Prostate gland (tissue), 2 donors: Measurements from ENCODE around the gene VPS54.

Source experiments
- POLR2A ChIP-seq: fragments of 450-650 bp; IDR thresholded peaks from one replicate; pipeline ENCODE4 v1.6.1; 2016; ENCODE audit warnings: antibody characterized with exemption, mild to moderate bottlenecking
- POLR2AphosphoS5 ChIP-seq: sonication (generic); formaldehyde crosslinking; IDR thresholded peaks from one replicate; pipeline ENCODE4 v1.6.1; 2017; ENCODE audit warnings: antibody characterized with exemption
- TF ChIP-seq, protein P1 (sequence below), 4 experiments: fragments of 200-600 bp in 2 of 4; fragments of 450-650 bp in 2 of 4; sonication (generic) in 2 of 4; IDR thresholded peaks; 1 replicate in 3 of 4; 2 replicates in 1 of 4; pipeline ENCODE4 v1.5.1; 2016 to 2019; ENCODE audit warnings: antibody characterized with exemption in 4 of 4, mild to moderate bottlenecking in 2 of 4, moderate library complexity in 2 of 4

DNA sequence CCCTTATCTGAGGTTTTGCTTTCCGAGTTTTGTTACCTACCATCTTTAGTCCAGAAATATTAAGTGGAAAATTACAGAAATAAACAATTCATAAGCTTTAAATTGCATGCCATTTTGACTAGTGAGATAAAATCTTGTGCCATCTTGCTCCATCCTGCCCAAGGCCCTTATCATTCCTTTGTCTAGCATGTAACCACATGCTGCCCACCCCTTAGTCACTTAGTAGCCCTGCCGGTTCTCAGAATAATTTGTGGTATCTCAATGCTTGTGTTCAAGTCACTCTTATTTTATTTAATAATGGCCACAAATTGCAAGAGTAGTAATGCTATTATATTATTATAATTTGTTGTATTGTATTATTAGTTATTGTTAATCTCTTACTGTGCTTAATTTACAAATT is 36.8 kb upstream of the VPS54 start:
- TF ChIP-seq POLR2AphosphoS5, result no peak
- TF ChIP-seq, protein P1, sequence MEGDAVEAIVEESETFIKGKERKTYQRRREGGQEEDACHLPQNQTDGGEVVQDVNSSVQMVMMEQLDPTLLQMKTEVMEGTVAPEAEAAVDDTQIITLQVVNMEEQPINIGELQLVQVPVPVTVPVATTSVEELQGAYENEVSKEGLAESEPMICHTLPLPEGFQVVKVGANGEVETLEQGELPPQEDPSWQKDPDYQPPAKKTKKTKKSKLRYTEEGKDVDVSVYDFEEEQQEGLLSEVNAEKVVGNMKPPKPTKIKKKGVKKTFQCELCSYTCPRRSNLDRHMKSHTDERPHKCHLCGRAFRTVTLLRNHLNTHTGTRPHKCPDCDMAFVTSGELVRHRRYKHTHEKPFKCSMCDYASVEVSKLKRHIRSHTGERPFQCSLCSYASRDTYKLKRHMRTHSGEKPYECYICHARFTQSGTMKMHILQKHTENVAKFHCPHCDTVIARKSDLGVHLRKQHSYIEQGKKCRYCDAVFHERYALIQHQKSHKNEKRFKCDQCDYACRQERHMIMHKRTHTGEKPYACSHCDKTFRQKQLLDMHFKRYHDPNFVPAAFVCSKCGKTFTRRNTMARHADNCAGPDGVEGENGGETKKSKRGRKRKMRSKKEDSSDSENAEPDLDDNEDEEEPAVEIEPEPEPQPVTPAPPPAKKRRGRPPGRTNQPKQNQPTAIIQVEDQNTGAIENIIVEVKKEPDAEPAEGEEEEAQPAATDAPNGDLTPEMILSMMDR (IDR thresholded peaks at IDR 0.05), result no peak
- TF ChIP-seq POLR2A, result no peak
